Mesothelial cell of epicardium (in vitro differentiated cells): ENCODE results near the gene OR2T35. TPM values are rescaled to one million over a fixed set of nuclear protein-coding genes. Genes with fewer than 3 reads are reported as not detected.

Source experiments
- DNase-seq, 2 experiments: peaks; one replicate each; pipeline ENCODE4 v3.0.0; 2021; ENCODE audit warnings: low spot score in 2 of 2; ENCODE audit not compliant: unreplicated experiment in 2 of 2
- H3K27ac Mint-ChIP-seq: 2 replicates; pipeline ENCODE4 v1.8.0; 2021; ENCODE audit warnings: mixed read lengths
- H3K27me3 Mint-ChIP-seq: 2 replicates; pipeline ENCODE4 v1.8.0; 2021; ENCODE audit warnings: low read depth, mixed read lengths
- H3K36me3 Mint-ChIP-seq: 2 replicates; pipeline ENCODE4 v1.8.0; 2021; ENCODE audit warnings: mixed read lengths
- H3K4me1 Mint-ChIP-seq: 2 replicates; pipeline ENCODE4 v1.8.0; 2021; ENCODE audit warnings: mixed read lengths
- H3K4me3 Mint-ChIP-seq: 2 replicates; pipeline ENCODE4 v1.8.0; 2021; ENCODE audit warnings: mild to moderate bottlenecking, moderate library complexity, mixed read lengths
- H3K9me3 Mint-ChIP-seq: 2 replicates; pipeline ENCODE4 v1.8.0; 2021; ENCODE audit warnings: mixed read lengths
- CTCF ChIP-seq: fragments of 200-600 bp; sonication (generic); IDR thresholded peaks from one replicate; pipeline ENCODE4 v1.5.0; 2021; ENCODE audit warnings: antibody characterized with exemption; ENCODE audit not compliant: unreplicated experiment
- total RNA-seq: library from RNA; stranded (reverse); gene quantifications from 3 replicates; pipeline ENCODE4 v1.2.1, GENCODE V29; 2021

Gene OR2T35
- total RNA-seq, 1 donor from 2014 or later, result not detected

DNA sequence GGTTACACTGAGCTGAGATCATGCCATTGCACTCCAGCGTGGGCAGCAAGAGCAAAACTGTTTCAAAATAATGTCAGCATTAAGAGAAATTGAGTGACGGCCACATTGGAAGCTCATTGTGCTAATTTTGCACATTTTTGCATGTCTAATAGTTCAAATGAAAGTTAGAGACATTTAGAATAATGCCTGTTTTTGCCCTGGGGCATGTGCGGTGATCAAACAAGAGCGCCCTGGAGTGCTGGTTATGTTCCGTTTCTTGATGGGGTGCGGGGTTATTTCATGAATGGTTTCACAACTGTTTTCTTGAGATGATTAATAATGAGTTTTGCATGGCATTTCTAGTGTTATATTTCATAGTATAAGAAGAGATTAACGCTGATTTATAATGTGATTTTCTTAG is 23.3 kb downstream of the OR2T35 start:
- no peaks in the 10 kb centered on the region for H3K27me3 Mint-ChIP-seq
- TF ChIP-seq CTCF, result no peak

GRCh38 chr1:248618878-248619277 is 26.2 kb downstream of the OR2T35 start:
- H3K27me3 Mint-ChIP-seq, result no peaks in the 10 kb centered on the region
- no peak overlapping the region for H3K27ac Mint-ChIP-seq
- no peak for TF ChIP-seq CTCF
- peaks cover 72% of the 10 kb centered on the region for H3K9me3 Mint-ChIP-seq
- no peak for DNase-seq
- H3K4me3 Mint-ChIP-seq, result no peak overlapping the region
- H3K36me3 Mint-ChIP-seq, result no peaks in the 10 kb centered on the region
- no peaks in the 10 kb centered on the region for H3K4me1 Mint-ChIP-seq

More for the DNA sequence above, 23.3 kb downstream of the OR2T35 start:
- Mint-ChIP-seq H3K9me3 (peaks cover 43% of the 10 kb centered on the region), H3K27ac (no peak overlapping the region), H3K36me3 (no peaks in the 10 kb centered on the region), H3K4me3 (no peak overlapping the region), H3K4me1 (no peaks in the 10 kb centered on the region)
- no peak for DNase-seq

DNA sequence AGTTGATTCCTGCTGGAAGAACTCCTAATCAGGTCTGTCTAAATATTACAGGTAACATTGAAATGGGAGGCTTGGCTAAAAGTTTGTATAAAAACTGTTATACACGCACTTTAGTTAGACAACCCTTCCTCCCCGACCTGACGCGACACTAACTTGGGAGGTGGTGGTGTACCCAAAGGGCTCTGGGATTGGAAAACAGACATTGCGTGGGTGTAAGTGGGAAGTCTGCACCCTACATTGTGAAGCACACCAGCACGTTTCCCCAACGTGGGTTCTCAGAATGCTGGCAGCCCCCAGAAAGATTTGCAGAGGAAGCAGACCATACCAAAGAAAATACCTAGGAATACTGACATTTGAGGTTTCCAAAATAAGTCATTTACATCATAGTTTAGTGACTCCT is 27.0 kb downstream of the OR2T35 start:
- peaks cover 79% of the 10 kb centered on the region for H3K9me3 Mint-ChIP-seq
- no peak for DNase-seq
- H3K27me3 Mint-ChIP-seq, result no peaks in the 10 kb centered on the region
- no peaks in the 10 kb centered on the region for H3K36me3 Mint-ChIP-seq
- no peak overlapping the region for H3K4me3 Mint-ChIP-seq
- no peak for TF ChIP-seq CTCF
- no peak overlapping the region for H3K27ac Mint-ChIP-seq
- no peaks in the 10 kb centered on the region for H3K4me1 Mint-ChIP-seq

- DNase-seq, result no peak
- H3K9me3 Mint-ChIP-seq, result peaks cover 76% of the 10 kb centered on the region
- H3K4me1 Mint-ChIP-seq, result no peaks in the 10 kb centered on the region
- no peak overlapping the region for H3K4me3 Mint-ChIP-seq
- TF ChIP-seq CTCF, result no peak
- no peak overlapping the region for H3K27ac Mint-ChIP-seq
- no peaks in the 10 kb centered on the region for H3K27me3 Mint-ChIP-seq
- no peaks in the 10 kb centered on the region for H3K36me3 Mint-ChIP-seq
These were observed 31.3 kb downstream of the OR2T35 start for GRCh38 chr1:248613742-248614141.

DNA sequence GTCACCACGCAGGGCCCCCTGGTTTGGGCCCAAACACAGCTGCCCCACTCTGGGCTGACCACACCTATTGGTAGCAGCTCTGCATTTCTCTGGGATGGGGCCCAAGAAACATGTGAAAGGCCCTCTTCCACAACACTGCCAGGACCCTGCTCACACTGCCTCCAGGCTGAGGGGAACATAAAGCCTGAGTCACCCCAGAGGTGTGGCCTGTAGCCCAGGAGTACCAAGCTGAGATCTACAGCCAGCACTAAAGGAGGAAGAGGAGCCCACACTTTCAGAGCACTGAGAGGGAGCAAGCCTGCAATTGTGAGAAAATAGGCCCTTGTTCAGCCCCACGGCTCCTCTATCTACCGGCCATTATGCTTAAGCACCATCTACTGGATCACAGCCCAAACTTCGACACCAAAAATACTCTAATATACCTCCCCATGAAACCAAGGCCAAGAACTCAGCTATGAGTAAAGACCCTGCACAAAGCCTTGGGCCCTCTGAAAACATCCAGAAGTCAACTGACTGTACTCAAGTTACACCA is 33.1 kb downstream of the OR2T35 start:
- no peak for DNase-seq
- Mint-ChIP-seq H3K27me3 (no peaks in the 10 kb centered on the region), H3K4me1 (no peaks in the 10 kb centered on the region), H3K27ac (no peak overlapping the region), H3K4me3 (no peak overlapping the region), H3K36me3 (no peaks in the 10 kb centered on the region), H3K9me3 (peaks cover 79% of the 10 kb centered on the region)
- TF ChIP-seq CTCF, result no peak

GRCh38 chr1:248610301-248610700 is 34.8 kb downstream of the OR2T35 start:
- Mint-ChIP-seq H3K4me1 (no peaks in the 10 kb centered on the region), H3K4me3 (no peak overlapping the region), H3K36me3 (no peaks in the 10 kb centered on the region), H3K9me3 (peaks cover 79% of the 10 kb centered on the region), H3K27me3 (no peaks in the 10 kb centered on the region), H3K27ac (no peak overlapping the region)
- TF ChIP-seq CTCF, result no peak
- DNase-seq, result no peak
